NB4 (cell line): ENCODE results near the gene HOXC12.
A peak's percentile ranks its signal among the peaks of the same experiment; 100 is the strongest.

Source experiments
- DNase-seq: peaks from one replicate; pipeline ENCODE4 v3.0.0; 2010; ENCODE audit warnings: low read depth
- H3K4me3 ChIP-seq: one replicate; pipeline ENCODE4 v1.5.1; 2011; ENCODE audit warnings: mild to moderate bottlenecking, low read depth, low read length, moderate library complexity
- MAX ChIP-seq: IDR thresholded peaks from 2 replicates; pipeline ENCODE4 v1.6.1; 2011; ENCODE audit warnings: low read depth, low read length
- MYC ChIP-seq: IDR thresholded peaks from 2 replicates; pipeline ENCODE4 v1.6.1; 2011; ENCODE audit warnings: low read depth, low read length
- POLR2A ChIP-seq: IDR thresholded peaks from 2 replicates; pipeline ENCODE4 v1.6.1; 2011; ENCODE audit warnings: mild to moderate bottlenecking; ENCODE audit not compliant: insufficient read length; ENCODE audit errors: extremely low read depth
- TF ChIP-seq, protein P1 (sequence below): IDR thresholded peaks from one replicate; pipeline ENCODE4 v1.5.1; 2012; ENCODE audit warnings: low read depth, low read length

Gene HOXC12

DNA sequence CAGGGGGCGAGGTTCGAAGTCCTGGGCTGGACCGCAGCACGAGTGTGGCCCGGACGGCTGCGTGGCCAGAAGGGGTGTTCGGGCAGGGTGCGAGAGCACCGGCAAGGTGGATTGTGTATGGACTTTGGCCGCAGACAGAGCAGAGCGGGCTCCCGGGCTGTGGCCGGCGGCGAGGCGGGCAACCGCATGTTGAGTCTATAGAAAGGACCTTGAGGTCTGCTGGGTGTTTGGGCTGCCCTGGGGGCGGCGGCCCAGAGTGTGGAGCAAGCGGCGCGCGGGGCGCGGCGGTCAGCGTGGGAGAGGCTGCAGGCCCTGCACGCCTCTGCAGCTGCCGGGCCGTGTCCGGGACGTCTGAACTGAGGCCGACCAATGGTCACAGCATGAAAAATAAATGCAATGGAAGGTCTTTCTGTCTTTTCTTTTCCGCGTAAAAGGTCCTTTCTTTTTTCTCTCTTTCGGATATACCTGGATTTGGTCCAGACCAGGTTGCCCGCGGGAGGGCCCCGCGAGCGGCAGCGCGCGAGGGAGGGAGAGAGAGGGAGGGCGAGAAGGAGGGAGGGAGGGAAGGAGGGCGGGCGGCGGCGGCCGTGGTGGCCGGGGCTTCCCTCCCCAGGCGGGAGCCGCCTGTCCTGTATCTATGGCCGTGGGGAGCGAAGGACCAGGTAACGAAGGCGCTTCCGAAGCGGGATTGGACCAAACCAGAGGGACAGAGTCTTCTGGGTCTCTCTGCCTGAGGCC lies 39.7 kb downstream of the HOXC12 start:
- peak overlapping the region; percentile 55 for H3K4me3 ChIP-seq
- DNase-seq = peak; percentile 67
- TF ChIP-seq POLR2A (no peak), MYC (no peak), MAX (no peak)
- TF ChIP-seq, protein P1, sequence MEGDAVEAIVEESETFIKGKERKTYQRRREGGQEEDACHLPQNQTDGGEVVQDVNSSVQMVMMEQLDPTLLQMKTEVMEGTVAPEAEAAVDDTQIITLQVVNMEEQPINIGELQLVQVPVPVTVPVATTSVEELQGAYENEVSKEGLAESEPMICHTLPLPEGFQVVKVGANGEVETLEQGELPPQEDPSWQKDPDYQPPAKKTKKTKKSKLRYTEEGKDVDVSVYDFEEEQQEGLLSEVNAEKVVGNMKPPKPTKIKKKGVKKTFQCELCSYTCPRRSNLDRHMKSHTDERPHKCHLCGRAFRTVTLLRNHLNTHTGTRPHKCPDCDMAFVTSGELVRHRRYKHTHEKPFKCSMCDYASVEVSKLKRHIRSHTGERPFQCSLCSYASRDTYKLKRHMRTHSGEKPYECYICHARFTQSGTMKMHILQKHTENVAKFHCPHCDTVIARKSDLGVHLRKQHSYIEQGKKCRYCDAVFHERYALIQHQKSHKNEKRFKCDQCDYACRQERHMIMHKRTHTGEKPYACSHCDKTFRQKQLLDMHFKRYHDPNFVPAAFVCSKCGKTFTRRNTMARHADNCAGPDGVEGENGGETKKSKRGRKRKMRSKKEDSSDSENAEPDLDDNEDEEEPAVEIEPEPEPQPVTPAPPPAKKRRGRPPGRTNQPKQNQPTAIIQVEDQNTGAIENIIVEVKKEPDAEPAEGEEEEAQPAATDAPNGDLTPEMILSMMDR = no peak

- no peak for TF ChIP-seq MYC
- no peak for TF ChIP-seq POLR2A
- TF ChIP-seq, protein P1 = no peak
- TF ChIP-seq MAX = no peak
- peak overlapping the region; percentile 55 for H3K4me3 ChIP-seq
- no peak for DNase-seq
Measured at GRCh38 chr12:53995002-53995377, 40.3 kb downstream of the HOXC12 start.

- TF ChIP-seq POLR2A (no peak), MAX (no peak), MYC (no peak)
- TF ChIP-seq, protein P1 = no peak
- peak; percentile 90 for DNase-seq
- H3K4me3 ChIP-seq = peak overlapping the region; percentile 55
Measured at GRCh38 chr12:53995378-53996239, 40.9 kb downstream of the HOXC12 start.

GRCh38 chr12:53996240-53997203 lies 41.8 kb downstream of the HOXC12 start:
- TF ChIP-seq MAX (no peak), MYC (no peak), POLR2A (no peak)
- TF ChIP-seq, protein P1 = no peak
- DNase-seq = no peak
- H3K4me3 ChIP-seq = peak overlapping the region; percentile 55
